H1 (cell line): Measurements from ENCODE around the gene GPC6. TPM values are rescaled to one million over a fixed set of nuclear protein-coding genes. Genes with fewer than 3 reads are reported as not detected.

Experiments
- CTCF ChIA-PET: fragments of 300-600 bp; sonication (Branson Sonifier 250); formaldehyde crosslinking; loops from one replicate; lab custom pipeline; 2021; ENCODE audit not compliant: partially characterized antibody; lab: Charles Lee
- POLR2A ChIA-PET: fragments of 300-600 bp; sonication (Branson Sonifier 250); formaldehyde crosslinking; loops from one replicate; lab custom pipeline; 2021; ENCODE audit warnings: inconsistent platforms; ENCODE audit not compliant: partially characterized antibody; lab: Charles Lee
- DNase-seq, 2 experiments: peaks; one replicate each; pipeline versions ENCODE4 v3.0.0 to v3.0.0-alpha.2; 2010 to 2022; ENCODE audit warnings: low spot score in 2 of 2, low read depth in 1 of 2, mixed read lengths in 1 of 2
- FAIRE-seq: peaks from 2 replicates; lab custom pipeline; 2011; peaks lifted over from hg19 to GRCh38; lab: Jason Lieb, UNC
- H2AFZ ChIP-seq: 2 replicates; pipeline ENCODE4 v1.8.1; 2012; ENCODE audit warnings: low read length, inconsistent platforms
- H2AK5ac ChIP-seq: 2 replicates; pipeline ENCODE4 v1.6.1; 2013; ENCODE audit warnings: low read depth, low read length
- H2BK120ac ChIP-seq: replicated peaks from 2 replicates; pipeline ENCODE3; 2013; ENCODE audit warnings: low read depth, low read length, inconsistent platforms
- H2BK12ac ChIP-seq: 2 replicates; pipeline ENCODE4 v1.6.1; 2013; ENCODE audit warnings: low read depth, low read length
- H2BK15ac ChIP-seq: 2 replicates; pipeline ENCODE4 v1.6.1; 2013; ENCODE audit warnings: low read length
- H2BK20ac ChIP-seq: 2 replicates; pipeline ENCODE4 v1.6.1; 2013; ENCODE audit warnings: low read length
- H2BK5ac ChIP-seq: 2 replicates; pipeline ENCODE4 v1.6.1; 2013; ENCODE audit warnings: low read depth, low read length
- H3K14ac ChIP-seq: 2 replicates; pipeline ENCODE4 v1.6.1; 2013; ENCODE audit warnings: inconsistent platforms; ENCODE audit not compliant: insufficient read length
- H3K18ac ChIP-seq: 2 replicates; pipeline ENCODE4 v1.6.1; 2013; ENCODE audit warnings: low read length; ENCODE audit errors: extremely low read depth
- H3K23ac ChIP-seq: 2 replicates; pipeline ENCODE4 v1.6.1; 2013; ENCODE audit warnings: inconsistent platforms; ENCODE audit not compliant: insufficient read length
- H3K23me2 ChIP-seq: 2 replicates; pipeline ENCODE4 v1.6.1; 2013; ENCODE audit warnings: low read depth, low read length
- H3K27ac ChIP-seq: 2 replicates; pipeline ENCODE4 v1.6.1; 2011; ENCODE audit warnings: low read depth, low read length, inconsistent platforms
- H3K27me3 ChIP-seq, 4 experiments: replicated peaks in 1 of 4; 1 replicate in 1 of 4; 2 replicates in 3 of 4; pipeline versions ENCODE4 v1.6.1 to v1.8.1; 2011 to 2013; ENCODE audit warnings: low read length in 3 of 4, mild to moderate bottlenecking in 3 of 4, inconsistent platforms in 2 of 4, mixed read lengths in 2 of 4, moderate library complexity in 1 of 4; ENCODE audit not compliant: control insufficient read depth in 3 of 4, insufficient read depth in 3 of 4; ENCODE audit errors: extremely low read depth in 1 of 4
- H3K36me3 ChIP-seq, 4 experiments: 2 replicates each; pipeline versions ENCODE4 v1.6.1 to v1.8.1; 2011 to 2013; ENCODE audit warnings: mild to moderate bottlenecking in 4 of 4, low read length in 3 of 4, moderate library complexity in 2 of 4, control low read depth in 1 of 4, inconsistent platforms in 1 of 4; ENCODE audit not compliant: insufficient read depth in 4 of 4, control insufficient read depth in 2 of 4
- H3K4ac ChIP-seq: replicated peaks from 2 replicates; pipeline ENCODE3; 2013; ENCODE audit warnings: low read length, low read depth, mixed read lengths, inconsistent platforms; ENCODE audit not compliant: insufficient read length
- H3K4me1 ChIP-seq, 4 experiments: replicated peaks in 1 of 4; 1 replicate in 1 of 4; 2 replicates in 3 of 4; pipeline versions ENCODE4 v1.6.1 to v1.8.1; 2011 to 2013; ENCODE audit warnings: low read length in 3 of 4, inconsistent platforms in 2 of 4, mixed read lengths in 1 of 4; ENCODE audit not compliant: insufficient read depth in 4 of 4, control insufficient read depth in 3 of 4
- H3K4me2 ChIP-seq, 2 experiments: 2 replicates each; pipeline versions ENCODE4 v1.6.1 to v1.8.1; 2011 to 2013; ENCODE audit warnings: low read depth in 2 of 2, low read length in 2 of 2, control low read depth in 1 of 2, inconsistent platforms in 1 of 2, mild to moderate bottlenecking in 1 of 2; ENCODE audit not compliant: insufficient read depth in 1 of 2
- H3K4me3 ChIP-seq, 4 experiments: fragments of 200-600, 300-600 bp in 1 of 4; sonication (generic), shearing (Covaris generic), sonication (Bioruptor Twin) in 1 of 4; 2 replicates each; pipeline versions ENCODE4 v1.5.1 to v1.8.1; 2011 to 2016; ENCODE audit warnings: low read length in 4 of 4, low read depth in 3 of 4, control low read depth in 2 of 4, inconsistent platforms in 2 of 4, mild to moderate bottlenecking in 2 of 4, mixed read lengths in 1 of 4, moderate library complexity in 1 of 4; ENCODE audit not compliant: insufficient read depth in 2 of 4; ENCODE audit errors: extremely low read depth in 1 of 4
- H3K56ac ChIP-seq: replicated peaks from 2 replicates; pipeline ENCODE3; 2013; ENCODE audit warnings: low read depth, mild to moderate bottlenecking, mixed read lengths, low read length, inconsistent platforms; ENCODE audit not compliant: insufficient read length
- H3K79me1 ChIP-seq: 2 replicates; pipeline ENCODE4 v1.6.1; 2013; ENCODE audit warnings: low read depth, low read length, control low read depth
- H3K79me2 ChIP-seq, 2 experiments: 2 replicates each; pipeline versions ENCODE4 v1.6.1 to v1.8.1; 2012 to 2013; ENCODE audit warnings: low read length in 2 of 2, mild to moderate bottlenecking in 2 of 2, inconsistent platforms in 1 of 2; ENCODE audit not compliant: insufficient read depth in 2 of 2, control insufficient read depth in 1 of 2
- H3K9ac ChIP-seq, 4 experiments: replicated peaks in 1 of 4; 1 replicate in 1 of 4; 2 replicates in 3 of 4; pipeline versions ENCODE4 v1.6.1 to v1.8.1; 2011 to 2013; ENCODE audit warnings: low read depth in 3 of 4, low read length in 3 of 4, control low read depth in 2 of 4, mild to moderate bottlenecking in 2 of 4, moderate library complexity in 2 of 4, inconsistent platforms in 1 of 4; ENCODE audit errors: extremely low read depth in 1 of 4
- H3K9me3 ChIP-seq, 2 experiments: 2 replicates each; pipeline versions ENCODE4 v1.6.1 to v1.8.1; 2012 to 2013; ENCODE audit warnings: mild to moderate bottlenecking in 2 of 2, moderate library complexity in 2 of 2, control low read depth in 1 of 2, inconsistent platforms in 1 of 2, low read depth in 1 of 2, low read length in 1 of 2, mixed read lengths in 1 of 2; ENCODE audit not compliant: insufficient read depth in 2 of 2
- H4K20me1 ChIP-seq, 2 experiments: replicated peaks in 1 of 2; 2 replicates each; pipeline versions ENCODE3 to v1.8.1; 2011 to 2013; ENCODE audit warnings: inconsistent platforms in 2 of 2, low read length in 2 of 2, mild to moderate bottlenecking in 1 of 2; ENCODE audit not compliant: insufficient read depth in 2 of 2, control insufficient read depth in 1 of 2
- H4K5ac ChIP-seq: 2 replicates; pipeline ENCODE4 v1.6.1; 2013; ENCODE audit warnings: low read length, low read depth, mixed read lengths, inconsistent platforms; ENCODE audit not compliant: insufficient read length
- H4K8ac ChIP-seq: 2 replicates; pipeline ENCODE4 v1.8.0; 2013; ENCODE audit warnings: mild to moderate bottlenecking, moderate library complexity, low read length, inconsistent platforms; ENCODE audit not compliant: insufficient read depth; ENCODE audit errors: extremely low read depth
- H4K91ac ChIP-seq: replicated peaks from 2 replicates; pipeline ENCODE3; 2013; ENCODE audit warnings: low read length, mixed read lengths, inconsistent platforms; ENCODE audit not compliant: insufficient read length
- GABPA ChIP-seq: IDR thresholded peaks from 2 replicates; pipeline ENCODE4 v1.6.1; 2011; ENCODE audit warnings: mild to moderate bottlenecking, low read length, moderate library complexity, borderline replicate concordance; ENCODE audit not compliant: insufficient read depth
- RBBP5 ChIP-seq: IDR thresholded peaks from 2 replicates; pipeline ENCODE4 v1.7.1; 2012; ENCODE audit warnings: low read depth, mild to moderate bottlenecking, inconsistent platforms, low read length, moderate library complexity, borderline replicate concordance
- USF2 ChIP-seq: IDR thresholded peaks from 2 replicates; pipeline ENCODE4 v1.6.1; 2011; ENCODE audit warnings: low read length, improper control_type of control experiment
- WGBS, 2 experiments: shearing (Covaris generic) in 1 of 2; methylation state at CpG; one replicate each; pipeline versions ENCODE4 v1.1.6 to v1.1.7; 2013 to 2015; ENCODE audit warnings: low lambda C conversion rate in 2 of 2, mixed read lengths in 2 of 2, inconsistent platforms in 1 of 2, low coverage in 1 of 2, missing lambda C conversion rate in 1 of 2; ENCODE audit not compliant: insufficient replicate concordance in 2 of 2, insufficient coverage in 1 of 2, insufficient read length in 1 of 2; ENCODE audit errors: extremely low coverage in 1 of 2, missing lambda C conversion rate in 1 of 2; 5-methylcytosine and 5-hydroxymethylcytosine counted together
- polyA plus RNA-seq, 7 experiments: library from polyadenylated mRNA; depleted of rRNA in 3 of 7; stranded (reverse) in 5 of 7; unstranded in 2 of 7; fragments of >200 nt in 5 of 7; fragments of 200-250 nt in 2 of 7; gene quantifications; 1 replicate in 5 of 7; 2 replicates in 1 of 7; 4 replicates in 1 of 7; pipeline versions ENCODE4 v1.2.1 to v1.2.3, GENCODE V29; 2011 to 2013; ENCODE audit warnings: missing spikeins in 2 of 7, mixed read lengths in 2 of 7
- total RNA-seq: library from RNA; stranded (reverse); fragmentation: NEBNext Ultra II Directional; extraction: Animal tissue kit (Norgen Biotek cat#: 25700); gene quantifications from 2 replicates; pipeline ENCODE4 v1.2.1, GENCODE V29; 2021

Gene GPC6
- total and polyA plus RNA-seq, 2 of the 8 experiments (the other 6 are each of a cell fraction or from before 2014, with no cell fraction given): 5.4 to 12.0 TPM

DNA sequence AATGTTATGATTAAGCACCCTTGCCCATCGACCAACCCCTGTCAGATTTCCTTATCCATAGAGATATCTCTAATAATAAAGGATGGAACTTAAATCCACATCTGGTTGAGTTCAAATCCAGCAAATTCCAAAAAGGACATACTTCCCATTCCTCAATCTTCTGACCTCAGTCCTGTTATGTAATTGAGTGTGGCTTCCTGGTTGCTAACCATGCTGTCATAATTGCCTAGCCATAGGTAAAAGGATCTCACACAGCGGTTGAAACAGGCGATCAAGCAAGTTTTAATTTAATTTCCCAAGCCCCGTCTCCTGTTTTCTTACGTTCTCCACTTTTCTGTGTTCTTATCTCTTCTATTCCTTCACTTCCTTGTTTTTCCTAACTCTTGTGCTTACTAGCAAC is 550.3 kb downstream of the GPC6 start:
- no peaks in the 10 kb centered on the region for H3K9me3 ChIP-seq
- no peak for TF ChIP-seq GABPA
- TF ChIP-seq USF2: no peak
- no peak for TF ChIP-seq RBBP5
- TF ChIP-seq, all 59 proteins: peak for 0
- no peak overlapping the region for H3K27ac ChIP-seq
- no peaks in the 10 kb centered on the region for H3K4me1 ChIP-seq
- H2BK20ac ChIP-seq: no peak overlapping the region
- H3K4me3 ChIP-seq: no peak overlapping the region
- DNase-seq: no peak
- no peaks in the 10 kb centered on the region for H3K36me3 ChIP-seq
- no peak overlapping the region for H3K56ac ChIP-seq
- no peak overlapping the region for H2AFZ ChIP-seq
- H3K18ac ChIP-seq: no peak overlapping the region
- H3K23me2 ChIP-seq: no peaks in the 10 kb centered on the region
- no peak overlapping the region for H4K5ac ChIP-seq
- no peak overlapping the region for H3K4ac ChIP-seq
- H3K79me2 ChIP-seq: no peaks in the 10 kb centered on the region
- 91% methylated on average over 5 of the region's 5 CpGs; no CpG with 5 or more reads in 1 of the 2 experiments for WGBS, 2 experiments
- no peak overlapping the region for H2BK12ac ChIP-seq
- ChIA-PET POLR2A (no interaction called here), CTCF (no interaction called here)
- H3K27me3 ChIP-seq: no peaks in the 10 kb centered on the region
- H3K79me1 ChIP-seq: no peaks in the 10 kb centered on the region
- no peak overlapping the region for H2BK120ac ChIP-seq
- no peak overlapping the region for H2AK5ac ChIP-seq
- H4K20me1 ChIP-seq: no peaks in the 10 kb centered on the region
- no peak overlapping the region for H3K4me2 ChIP-seq
- no peak overlapping the region for H2BK15ac ChIP-seq
- H2BK5ac ChIP-seq: no peak overlapping the region
- H3K23ac ChIP-seq: no peak overlapping the region
- FAIRE-seq: no peak
- H4K91ac ChIP-seq: no peak overlapping the region
- no peak overlapping the region for H3K14ac ChIP-seq
- no peak overlapping the region for H4K8ac ChIP-seq
- no peak overlapping the region for H3K9ac ChIP-seq
